GM18519 (cell line): ENCODE results near the gene NT5DC3.
"Not testable (repeated sequence)": the region's sequence is repeated elsewhere in the genome, so short reads cannot be mapped to it uniquely, and the experiment has no call there.

Experiments
- ATAC-seq: cut with Tn5 transposase; IDR thresholded peaks from one replicate; pipeline ENCODE4 v1.9.1; 2021; ENCODE audit warnings: mild to moderate bottlenecking, moderate library complexity; ENCODE audit not compliant: unreplicated experiment, low FRiP score

The NT5DC3 gene

DNA sequence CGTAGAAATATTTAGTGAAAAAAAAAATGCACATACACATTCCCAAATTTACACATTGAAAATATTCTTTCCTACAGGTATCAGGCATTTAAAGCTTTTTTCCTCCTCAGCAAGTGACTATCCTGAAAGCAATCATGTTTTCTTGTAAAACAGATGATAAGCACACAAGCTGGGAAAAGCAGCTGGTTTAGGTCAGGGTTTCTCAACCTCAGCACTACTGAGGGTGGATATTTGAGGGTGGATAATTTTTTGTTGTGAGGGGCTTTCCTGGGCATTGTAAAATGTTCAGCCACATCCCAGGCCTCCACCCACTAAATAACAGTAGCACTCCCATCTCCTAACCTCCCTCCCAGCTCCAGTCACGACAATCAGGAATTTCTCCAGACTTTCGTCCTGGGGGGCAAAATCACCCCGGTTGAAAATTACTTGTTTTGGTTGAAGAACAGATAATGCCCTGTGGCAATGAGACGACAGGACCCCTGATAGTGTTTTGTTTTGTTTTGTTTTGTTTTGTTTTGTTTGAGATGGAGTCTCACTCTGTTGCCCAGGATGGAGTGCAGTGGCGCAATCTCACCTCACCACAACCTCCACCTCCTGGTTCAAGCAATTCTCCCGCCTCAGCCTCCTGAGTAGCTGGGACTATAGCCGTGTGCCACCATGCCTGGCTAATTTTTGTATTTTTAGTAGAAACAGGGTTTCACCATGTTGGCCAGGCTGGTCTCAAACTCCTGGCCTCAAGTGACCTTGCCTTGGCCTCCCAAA is 15.0 kb upstream of the NT5DC3 start:
- ATAC-seq, result no peak

DNA sequence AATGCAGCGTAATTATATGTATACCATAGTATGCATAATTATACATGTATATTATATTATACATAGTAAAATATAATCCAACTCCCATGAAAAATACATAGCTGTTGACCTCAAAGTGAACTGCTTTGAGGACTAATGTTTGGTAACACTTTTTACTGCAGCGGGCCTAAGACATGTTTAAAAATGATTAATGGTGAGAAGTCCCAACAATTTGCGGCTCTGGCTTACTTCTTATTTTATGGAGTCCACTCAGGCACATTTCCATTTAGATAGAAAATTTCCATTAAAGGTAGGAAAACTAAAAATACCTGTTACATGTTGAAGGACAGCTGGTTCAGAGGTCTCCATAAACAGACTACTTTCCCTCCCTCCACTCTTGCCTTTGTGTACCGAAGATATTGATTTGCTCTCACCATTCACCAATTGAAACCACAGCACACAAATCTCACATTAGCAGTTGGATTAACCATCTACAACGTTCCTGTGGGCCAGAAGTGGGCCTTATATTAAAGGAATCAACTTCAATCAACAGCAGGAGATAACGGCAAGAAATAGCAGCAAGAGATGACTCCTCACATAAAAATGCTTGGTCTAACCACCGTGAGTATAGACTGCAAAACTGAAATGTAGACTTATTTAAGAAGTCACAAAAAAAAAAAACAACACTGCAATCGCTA is 14.1 kb upstream of the NT5DC3 start:
- ATAC-seq, result no peak

GRCh38 chr12:103854372-103854973 is 13.4 kb upstream of the NT5DC3 start:
- ATAC-seq, result no peak

DNA sequence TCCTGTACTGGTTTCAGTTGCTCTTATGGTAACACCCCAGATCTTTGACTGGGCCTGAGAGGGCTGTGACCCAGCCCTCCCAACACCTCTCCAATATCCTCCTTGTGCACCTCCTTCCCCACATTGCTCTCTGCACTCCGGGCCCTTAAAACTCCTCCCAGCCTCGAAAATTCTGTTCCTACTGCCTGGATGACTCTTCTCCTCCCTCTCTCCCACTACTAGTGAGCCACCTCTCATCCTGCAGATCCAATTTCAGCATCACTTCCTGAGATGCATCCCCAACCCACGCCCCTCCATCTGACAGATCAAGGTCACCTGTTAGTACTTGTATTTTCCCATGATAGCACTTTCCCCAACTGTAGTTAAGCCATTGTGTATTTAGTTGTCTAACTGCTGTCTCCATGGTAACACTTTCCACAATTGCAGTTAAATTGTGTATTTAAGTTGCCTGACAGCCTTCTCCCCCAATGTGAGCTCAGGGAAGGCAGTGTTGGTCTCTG is 11.5 kb upstream of the NT5DC3 start:
- ATAC-seq, result no peak

- no peak for ATAC-seq
These were observed 10.1 kb upstream of the NT5DC3 start for GRCh38 chr12:103851127-103851526.

GRCh38 chr12:103850429-103850828 is 9.4 kb upstream of the NT5DC3 start:
- ATAC-seq, result no peak

DNA sequence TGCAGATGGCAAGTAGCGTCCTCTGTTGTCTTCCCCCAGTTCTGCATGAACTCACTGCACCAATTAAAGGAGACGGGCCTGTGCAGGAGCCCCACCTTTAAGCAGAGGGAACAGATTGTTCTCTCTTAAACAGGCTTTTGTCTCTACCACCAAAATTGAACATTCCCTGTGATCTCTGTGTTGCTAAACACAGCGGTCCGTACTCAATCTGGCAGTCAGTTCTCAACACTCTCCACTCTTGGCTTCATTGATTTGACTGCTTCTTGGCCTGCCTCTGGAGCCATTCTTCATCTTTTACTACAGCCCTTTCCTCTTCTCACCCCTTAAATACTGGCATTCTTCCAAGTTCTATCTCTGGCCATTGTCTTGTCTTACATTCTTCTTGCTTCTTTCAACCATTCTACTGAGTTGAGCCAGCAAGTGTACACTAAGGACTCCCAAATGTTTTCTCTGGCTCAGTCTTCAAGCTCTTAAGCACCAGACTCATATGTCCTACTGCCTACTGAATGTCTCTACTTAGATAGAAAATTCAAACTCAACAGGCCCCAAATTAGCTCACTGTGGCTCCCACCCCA is 8.0 kb upstream of the NT5DC3 start:
- ATAC-seq, result no peak

- ATAC-seq, result no peak
These were observed 7.1 kb upstream of the NT5DC3 start for GRCh38 chr12:103848143-103848542.

- no peak for ATAC-seq
These were observed 5.4 kb upstream of the NT5DC3 start for GRCh38 chr12:103846415-103846814.

GRCh38 chr12:103844305-103844704 is 3.3 kb upstream of the NT5DC3 start:
- no peak for ATAC-seq

GRCh38 chr12:103841690-103842584 is 903 bp upstream of the NT5DC3 start:
- ATAC-seq, result peak; percentile 2

DNA sequence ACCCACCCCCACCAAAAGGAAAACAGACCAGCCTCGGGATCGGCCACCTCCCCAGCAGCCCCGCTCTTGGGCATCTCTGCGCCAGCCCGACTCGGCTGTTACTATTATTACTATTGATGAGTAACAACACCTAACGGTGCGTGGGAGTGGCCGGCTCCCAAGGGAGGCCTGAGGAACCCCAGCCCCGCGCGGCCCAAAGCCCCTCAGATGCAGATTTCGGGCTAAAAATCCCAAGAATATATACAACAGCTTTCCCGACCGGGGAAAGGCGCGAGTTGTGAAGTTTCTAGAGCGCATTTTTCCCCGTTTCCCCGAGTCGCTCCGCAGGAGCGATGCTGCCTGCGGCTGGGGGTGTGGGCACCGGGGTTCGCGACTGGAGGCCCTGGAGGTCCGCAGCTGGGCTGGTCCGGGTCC is 565 bp downstream of the NT5DC3 start:
- ATAC-seq, result peak; percentile 24

- ATAC-seq, result no peak
These were observed 1.2 kb downstream of the NT5DC3 start for GRCh38 chr12:103839609-103840461.

DNA sequence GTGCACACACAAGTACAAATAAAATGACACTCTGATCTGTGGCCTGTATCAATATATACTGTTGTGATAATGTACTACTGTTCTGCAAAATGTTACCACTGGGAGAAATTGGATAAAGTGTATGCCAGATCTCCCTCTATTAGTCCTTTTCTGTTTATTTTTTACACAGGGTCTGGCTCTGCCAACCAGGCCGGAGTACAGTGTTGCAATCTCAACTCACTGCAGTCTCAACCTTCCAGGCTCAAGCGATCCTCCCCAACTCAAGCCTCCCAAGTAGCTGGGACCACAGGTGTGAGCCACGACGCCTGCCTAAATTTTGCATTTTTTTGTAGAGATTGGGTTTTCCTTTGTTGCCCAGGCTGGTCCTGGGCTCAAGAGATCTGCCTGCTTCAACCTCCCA is 1.9 kb downstream of the NT5DC3 start:
- ATAC-seq, result no peak

DNA sequence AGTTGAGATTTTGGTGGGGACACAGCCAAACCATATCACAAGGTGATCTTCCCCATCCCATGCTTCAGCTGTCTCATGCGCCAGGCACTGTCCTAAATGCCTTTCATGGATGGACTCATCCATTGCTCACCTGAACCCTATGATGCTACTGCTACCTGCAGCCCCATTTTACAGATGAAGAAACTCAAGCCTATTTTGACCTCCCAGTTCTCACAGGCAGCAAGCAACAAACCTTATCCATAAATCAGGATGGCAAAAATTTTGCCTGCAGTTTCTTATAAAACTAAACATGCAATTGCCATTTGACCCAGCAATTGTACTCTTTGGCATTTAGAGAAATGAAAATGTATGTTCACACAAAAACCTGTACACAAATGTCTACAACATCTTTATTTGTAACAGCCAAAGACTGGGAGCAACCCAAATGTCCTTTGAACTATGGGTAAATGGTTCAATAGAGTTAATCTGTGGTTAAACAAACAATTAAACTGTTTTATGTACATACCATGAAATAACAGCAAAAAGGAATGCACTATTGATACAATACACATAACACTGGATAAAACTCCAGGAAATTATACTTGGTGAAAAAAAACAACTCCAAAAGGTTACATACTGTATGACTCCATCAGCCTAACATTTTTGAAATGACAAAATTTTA is 2.6 kb downstream of the NT5DC3 start:
- no peak for ATAC-seq

GRCh38 chr12:103836345-103836744 is 4.7 kb downstream of the NT5DC3 start:
- ATAC-seq, result no peak

DNA sequence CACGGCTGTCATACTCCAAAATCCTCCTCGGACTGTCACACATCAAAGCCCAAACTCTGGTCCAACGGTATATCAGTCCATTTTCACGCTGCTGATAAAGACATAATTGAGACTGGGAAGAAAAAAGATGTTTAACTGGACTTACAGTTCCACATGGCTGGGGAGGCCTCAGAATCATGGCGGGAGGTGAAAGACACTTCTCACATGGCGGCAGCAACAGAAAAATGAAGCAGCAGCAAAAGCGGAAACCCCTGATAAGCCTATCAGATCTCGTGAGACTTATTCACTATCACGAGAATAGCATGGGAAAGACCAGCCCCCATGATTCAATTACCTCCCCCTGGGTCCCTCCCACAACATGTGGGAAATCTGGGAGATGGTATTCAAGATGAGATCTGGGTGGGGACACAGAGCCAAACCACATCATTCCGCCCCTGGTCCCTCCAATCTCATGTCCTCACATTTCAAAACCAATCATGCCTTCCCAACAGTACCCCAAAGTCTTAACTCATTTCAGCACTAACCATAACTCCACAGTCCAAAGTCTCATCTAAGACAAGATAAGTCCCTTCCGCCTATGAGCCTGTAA is 5.2 kb downstream of the NT5DC3 start:
- ATAC-seq, result not testable (repeated sequence)

- no peak for ATAC-seq
These were observed 6.1 kb downstream of the NT5DC3 start for GRCh38 chr12:103834942-103835341.
